ENCODE data around the gene C2. TPM values are rescaled to one million over a fixed set of nuclear protein-coding genes. Genes with fewer than 3 reads are reported as not detected.
A peak's percentile ranks its signal among the peaks of the same experiment; 100 is the strongest.
"Not testable (repeated sequence)": the region's sequence is repeated elsewhere in the genome, so short reads cannot be mapped to it uniquely, and the experiment has no call there.

The C2 gene
- total RNA-seq, 1 experiment from 2014 or later = 1.7 TPM

- Histone ChIP-seq H3K4me3 (ENCODE audit: insufficient read depth, low read depth, low read length) (no peak overlapping the region), H3K36me3 (replicated peaks; ENCODE audit: control insufficient read depth, insufficient read depth, low read length) (no peaks in the 10 kb centered on the region), H3K27me3 (ENCODE audit: control insufficient read depth, insufficient read depth, low read length) (no peaks in the 10 kb centered on the region)
- peak; percentile 76 for DNase-seq
Measured at GRCh38 chr6:31906122-31906521, 21.4 kb upstream of the C2 start.

GRCh38 chr6:31906727-31907126, 20.8 kb upstream of the C2 start:
- DNase-seq; H3K36me3 ChIP-seq (replicated peaks; ENCODE audit: control insufficient read depth, insufficient read depth, low read length); H3K4me3 ChIP-seq (ENCODE audit: insufficient read depth, low read depth, low read length); H3K27me3 ChIP-seq (ENCODE audit: control insufficient read depth, insufficient read depth, low read length): not testable (repeated sequence)

GRCh38 chr6:31907158-31907813, 20.2 kb upstream of the C2 start:
- Histone ChIP-seq H3K36me3 (replicated peaks; ENCODE audit: control insufficient read depth, insufficient read depth, low read length) (no peaks in the 10 kb centered on the region), H3K27me3 (ENCODE audit: control insufficient read depth, insufficient read depth, low read length) (no peaks in the 10 kb centered on the region), H3K4me3 (ENCODE audit: insufficient read depth, low read depth, low read length) (no peak overlapping the region)
- DNase-seq = no peak

- DNase-seq; H3K36me3 ChIP-seq (replicated peaks; ENCODE audit: control insufficient read depth, insufficient read depth, low read length); H3K4me3 ChIP-seq (ENCODE audit: insufficient read depth, low read depth, low read length); H3K27me3 ChIP-seq (ENCODE audit: control insufficient read depth, insufficient read depth, low read length): not testable (repeated sequence)
Measured at GRCh38 chr6:31908255-31908654, 19.3 kb upstream of the C2 start.

GRCh38 chr6:31908791-31909190, 18.7 kb upstream of the C2 start:
- H3K27me3 ChIP-seq (ENCODE audit: control insufficient read depth, insufficient read depth, low read length) = no peaks in the 10 kb centered on the region
- DNase-seq = no peak
- no peak overlapping the region for H3K4me3 ChIP-seq (ENCODE audit: insufficient read depth, low read depth, low read length)
- H3K36me3 ChIP-seq (replicated peaks; ENCODE audit: control insufficient read depth, insufficient read depth, low read length) = no peaks in the 10 kb centered on the region

GRCh38 chr6:31909298-31909697, 18.2 kb upstream of the C2 start:
- H3K36me3 ChIP-seq (replicated peaks; ENCODE audit: control insufficient read depth, insufficient read depth, low read length); H3K4me3 ChIP-seq (ENCODE audit: insufficient read depth, low read depth, low read length); DNase-seq; H3K27me3 ChIP-seq (ENCODE audit: control insufficient read depth, insufficient read depth, low read length): not testable (repeated sequence)

- Histone ChIP-seq H3K27me3 (ENCODE audit: control insufficient read depth, insufficient read depth, low read length) (no peaks in the 10 kb centered on the region), H3K36me3 (replicated peaks; ENCODE audit: control insufficient read depth, insufficient read depth, low read length) (no peaks in the 10 kb centered on the region), H3K4me3 (ENCODE audit: insufficient read depth, low read depth, low read length) (no peak overlapping the region)
- no peak for DNase-seq
Measured at GRCh38 chr6:31911826-31912585, 15.5 kb upstream of the C2 start.

GRCh38 chr6:31915351-31915750, 12.2 kb upstream of the C2 start:
- no peak for DNase-seq
- Histone ChIP-seq H3K27me3 (ENCODE audit: control insufficient read depth, insufficient read depth, low read length) (no peaks in the 10 kb centered on the region), H3K4me3 (ENCODE audit: insufficient read depth, low read depth, low read length) (no peak overlapping the region), H3K36me3 (replicated peaks; ENCODE audit: control insufficient read depth, insufficient read depth, low read length) (no peaks in the 10 kb centered on the region)

- DNase-seq = no peak
- Histone ChIP-seq H3K27me3 (ENCODE audit: control insufficient read depth, insufficient read depth, low read length) (no peaks in the 10 kb centered on the region), H3K36me3 (replicated peaks; ENCODE audit: control insufficient read depth, insufficient read depth, low read length) (no peaks in the 10 kb centered on the region), H3K4me3 (ENCODE audit: insufficient read depth, low read depth, low read length) (no peak overlapping the region)
Measured at GRCh38 chr6:31915756-31916155, 11.8 kb upstream of the C2 start.

GRCh38 chr6:31918069-31918720, 9.3 kb upstream of the C2 start:
- no peak for DNase-seq
- H3K4me3 ChIP-seq (ENCODE audit: insufficient read depth, low read depth, low read length) = no peak overlapping the region
- no peaks in the 10 kb centered on the region for H3K36me3 ChIP-seq (replicated peaks; ENCODE audit: control insufficient read depth, insufficient read depth, low read length)
- H3K27me3 ChIP-seq (ENCODE audit: control insufficient read depth, insufficient read depth, low read length) = no peaks in the 10 kb centered on the region

- no peak overlapping the region for H3K4me3 ChIP-seq (ENCODE audit: insufficient read depth, low read depth, low read length)
- no peaks in the 10 kb centered on the region for H3K27me3 ChIP-seq (ENCODE audit: control insufficient read depth, insufficient read depth, low read length)
- H3K36me3 ChIP-seq (replicated peaks; ENCODE audit: control insufficient read depth, insufficient read depth, low read length) = no peaks in the 10 kb centered on the region
- DNase-seq = peak; percentile 16
Measured at GRCh38 chr6:31919624-31920303, 7.8 kb upstream of the C2 start.

- Histone ChIP-seq H3K36me3 (replicated peaks; ENCODE audit: control insufficient read depth, insufficient read depth, low read length) (no peaks in the 10 kb centered on the region), H3K4me3 (ENCODE audit: insufficient read depth, low read depth, low read length) (no peak overlapping the region), H3K27me3 (ENCODE audit: control insufficient read depth, insufficient read depth, low read length) (no peaks in the 10 kb centered on the region)
- DNase-seq = no peak
Measured at GRCh38 chr6:31920811-31921210, 6.7 kb upstream of the C2 start.

GRCh38 chr6:31922942-31923341, 4.6 kb upstream of the C2 start:
- H3K27me3 ChIP-seq (ENCODE audit: control insufficient read depth, insufficient read depth, low read length) = no peaks in the 10 kb centered on the region
- H3K36me3 ChIP-seq (replicated peaks; ENCODE audit: control insufficient read depth, insufficient read depth, low read length) = no peaks in the 10 kb centered on the region
- DNase-seq = peak; percentile 78
- H3K4me3 ChIP-seq (ENCODE audit: insufficient read depth, low read depth, low read length) = no peak overlapping the region

GRCh38 chr6:31927863-31928671, 550 bp downstream of the C2 start:
- Histone ChIP-seq H3K36me3 (replicated peaks; ENCODE audit: control insufficient read depth, insufficient read depth, low read length) (no peaks in the 10 kb centered on the region), H3K27me3 (ENCODE audit: control insufficient read depth, insufficient read depth, low read length) (no peaks in the 10 kb centered on the region), H3K4me3 (ENCODE audit: insufficient read depth, low read depth, low read length) (no peak overlapping the region)
- DNase-seq = no peak
